Ectodermal cell (in vitro differentiated cells): ENCODE measurements around the gene TSR3. TPM values are rescaled to one million over a fixed set of nuclear protein-coding genes. Genes with fewer than 3 reads are reported as not detected.
A peak's percentile ranks its signal among the peaks of the same experiment; 100 is the strongest.

Source experiments
- H3K27ac ChIP-seq: 2 replicates; pipeline ENCODE4 v1.7.0; 2013; ENCODE audit warnings: mild to moderate bottlenecking, low read depth, low read length; ENCODE audit not compliant: insufficient read depth, poor library complexity, severe bottlenecking
- H3K27me3 ChIP-seq: 2 replicates; pipeline ENCODE4 v1.7.0; 2013; ENCODE audit warnings: mild to moderate bottlenecking, low read length; ENCODE audit not compliant: insufficient read depth, control insufficient read depth, poor library complexity, severe bottlenecking
- H3K36me3 ChIP-seq: one replicate; pipeline ENCODE4 v1.7.0; 2013; ENCODE audit warnings: low read length; ENCODE audit not compliant: control insufficient read depth, insufficient read depth
- H3K4me1 ChIP-seq: one replicate; pipeline ENCODE4 v1.7.0; 2013; ENCODE audit warnings: low read length; ENCODE audit not compliant: control insufficient read depth, insufficient read depth
- H3K4me3 ChIP-seq: 2 replicates; pipeline ENCODE4 v1.7.0; 2013; ENCODE audit warnings: low read depth, low read length, control low read depth; ENCODE audit not compliant: insufficient read depth
- H3K9me3 ChIP-seq: 2 replicates; pipeline ENCODE4 v1.7.0; 2013; ENCODE audit warnings: mild to moderate bottlenecking, low read length, moderate library complexity; ENCODE audit not compliant: control insufficient read depth
- WGBS, 2 experiments: methylation state at CpG; one replicate each; pipeline ENCODE4 v1.1.7; 2013; ENCODE audit warnings: missing lambda C conversion rate in 2 of 2; 5-methylcytosine and 5-hydroxymethylcytosine counted together
- polyA plus RNA-seq, 4 experiments: library from polyadenylated mRNA; stranded (reverse); fragments of 50-300 nt; gene quantifications; one replicate each; pipeline ENCODE4 v1.2.3, GENCODE V29; 2013

The TSR3 gene
- polyA plus RNA-seq (2013, experiment 1 of 4): 48.1 TPM
- polyA plus RNA-seq (2013, experiment 2 of 4): 47.3 TPM
- polyA plus RNA-seq (2013, experiment 3 of 4): 46.4 TPM
- polyA plus RNA-seq (2013, experiment 4 of 4): 49.2 TPM

DNA sequence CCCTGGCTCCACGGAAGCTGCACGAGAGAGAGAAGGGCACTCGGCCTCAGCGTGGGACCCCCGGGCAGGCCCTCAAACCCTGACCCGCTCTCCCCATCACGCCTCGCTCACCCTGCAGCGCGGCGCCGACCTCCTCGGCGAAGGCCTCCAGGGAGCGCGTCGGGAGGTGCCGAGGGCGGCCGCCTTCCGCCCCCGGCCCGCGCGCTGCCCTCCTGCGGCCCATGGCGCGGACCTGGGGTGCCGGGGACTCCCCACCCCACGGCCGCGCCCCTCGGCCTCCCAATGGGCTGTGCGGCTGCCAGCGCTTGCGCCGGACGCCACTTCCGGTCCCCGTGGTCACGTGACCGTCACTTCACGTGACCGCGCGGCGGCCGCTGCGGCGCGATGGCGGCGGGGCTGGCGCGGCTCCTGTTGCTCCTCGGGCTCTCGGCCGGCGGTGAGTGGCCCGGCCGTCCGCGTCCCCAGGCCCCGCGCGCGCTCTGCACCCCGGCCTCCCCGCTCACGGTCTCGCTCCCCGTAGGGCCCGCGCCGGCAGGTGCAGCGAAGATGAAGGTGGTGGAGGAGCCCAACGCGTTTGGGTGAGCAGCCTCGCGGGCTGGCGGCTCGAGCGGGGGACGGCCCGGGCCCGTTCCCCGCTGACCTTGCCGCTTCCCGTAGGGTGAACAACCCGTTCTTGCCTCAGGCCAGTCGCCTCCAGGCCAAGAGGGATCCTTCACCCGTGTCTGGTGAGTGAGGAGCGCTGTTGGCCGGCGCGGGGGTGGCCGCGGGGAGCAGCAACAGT is at the start of gene TSR3, which contains the start of gene GNPTG:
TSR3 (minus strand) TSS at position 297 of the 781 bp plus-strand sequence; CDS start at position 223, 74 bp downstream.
GNPTG (plus strand) TSS at position 350 of the 781 bp plus-strand sequence; CDS start at position 385, 35 bp downstream.
- no peaks in the 10 kb centered on the region for H3K27me3 ChIP-seq
- no peaks in the 10 kb centered on the region for H3K9me3 ChIP-seq
- H3K27ac ChIP-seq: no peak within 1 kb of the TSS
- H3K4me1 ChIP-seq: peaks cover 5% of the 10 kb centered on the region
- H3K36me3 ChIP-seq: peaks cover 7% of the 10 kb centered on the region
- WGBS, 2 experiments: 0 to 1% methylated on average over 98 of the region's 98 CpGs
- H3K4me3 ChIP-seq: peak within 1 kb of the TSS; percentile 89

DNA sequence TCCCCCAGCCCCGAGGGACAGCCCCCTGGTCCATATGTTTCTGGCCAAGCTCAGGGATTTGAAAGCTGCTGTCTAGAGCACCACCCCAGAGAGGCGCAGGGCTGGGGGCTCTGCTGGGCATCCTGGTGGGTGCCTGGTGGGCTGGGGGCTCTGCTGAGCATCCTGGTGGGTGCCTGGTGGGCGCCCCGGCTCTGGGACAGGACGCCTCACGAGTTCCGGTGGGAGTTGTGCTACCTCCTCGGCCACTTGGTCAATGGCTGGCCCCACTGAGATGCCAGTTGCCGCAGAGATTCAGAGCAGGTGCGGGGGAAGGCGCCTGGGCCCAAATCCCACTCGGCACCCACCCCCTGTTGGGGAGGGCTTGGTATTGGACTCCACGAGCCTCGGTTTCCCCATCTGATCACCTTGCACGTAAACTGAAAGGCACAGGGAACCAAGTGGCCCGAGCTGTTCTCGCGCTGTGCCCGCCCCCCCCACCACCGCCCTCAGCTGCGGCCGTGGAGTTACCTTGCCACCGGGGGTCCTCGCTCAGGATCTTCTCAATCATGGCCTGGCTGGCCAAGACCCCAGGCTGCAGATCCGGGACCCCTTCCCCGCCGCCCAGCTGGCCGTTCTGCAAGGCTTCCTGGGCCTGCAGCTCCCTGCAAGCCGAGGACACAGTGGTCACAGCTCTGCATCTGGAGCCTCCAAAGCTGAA is 49.5 kb upstream of the TSR3 start:
- no peaks in the 10 kb centered on the region for H3K27me3 ChIP-seq
- 93 to 94% methylated on average over 29 of the region's 29 CpGs for WGBS, 2 experiments
- no peaks in the 10 kb centered on the region for H3K4me1 ChIP-seq
- H3K27ac ChIP-seq: no peak overlapping the region
- no peak overlapping the region for H3K4me3 ChIP-seq
- peaks cover 24% of the 10 kb centered on the region for H3K36me3 ChIP-seq
- no peaks in the 10 kb centered on the region for H3K9me3 ChIP-seq

DNA sequence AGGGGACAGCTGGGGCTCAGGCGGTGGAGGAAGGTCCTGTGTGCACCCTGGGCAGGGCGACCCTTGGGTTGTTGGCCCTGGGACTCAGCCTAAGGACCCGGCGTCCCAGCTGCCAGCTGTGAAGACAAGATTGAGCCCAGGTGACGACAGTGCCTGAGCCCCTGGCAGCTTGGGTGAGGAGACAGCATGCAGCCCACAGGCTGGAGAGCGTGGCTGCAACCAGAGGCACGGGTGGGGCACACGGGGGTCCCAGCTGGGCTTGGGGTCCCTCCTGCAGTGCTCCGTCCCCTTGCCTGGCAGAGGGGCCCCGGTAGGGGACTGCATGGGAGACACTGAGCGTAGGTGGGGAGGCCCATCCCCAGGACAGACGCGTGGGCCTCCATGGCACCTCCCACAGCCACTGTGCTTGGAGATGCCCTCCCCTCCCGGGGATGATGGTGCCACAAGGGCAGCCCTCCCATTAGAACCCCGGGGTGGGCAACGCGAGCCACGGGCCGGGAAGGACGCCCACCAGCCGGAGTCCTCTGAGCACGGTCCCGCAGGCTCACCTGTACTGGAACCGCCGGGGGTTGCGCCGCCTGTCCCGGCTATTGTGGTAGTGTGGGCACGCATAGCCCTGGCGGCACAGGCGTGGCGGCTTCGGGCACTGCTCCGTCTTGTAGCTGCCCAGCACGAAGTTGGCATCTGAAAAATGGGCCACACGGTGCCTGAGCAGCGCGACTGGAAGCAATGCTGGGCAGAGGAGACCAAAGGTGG is 47.3 kb upstream of the TSR3 start:
- peaks cover 24% of the 10 kb centered on the region for H3K36me3 ChIP-seq
- no peak overlapping the region for H3K27ac ChIP-seq
- no peaks in the 10 kb centered on the region for H3K27me3 ChIP-seq
- WGBS, 2 experiments: 97% methylated on average over 38 of the region's 38 CpGs
- no peak overlapping the region for H3K4me3 ChIP-seq
- no peaks in the 10 kb centered on the region for H3K4me1 ChIP-seq
- no peaks in the 10 kb centered on the region for H3K9me3 ChIP-seq

DNA sequence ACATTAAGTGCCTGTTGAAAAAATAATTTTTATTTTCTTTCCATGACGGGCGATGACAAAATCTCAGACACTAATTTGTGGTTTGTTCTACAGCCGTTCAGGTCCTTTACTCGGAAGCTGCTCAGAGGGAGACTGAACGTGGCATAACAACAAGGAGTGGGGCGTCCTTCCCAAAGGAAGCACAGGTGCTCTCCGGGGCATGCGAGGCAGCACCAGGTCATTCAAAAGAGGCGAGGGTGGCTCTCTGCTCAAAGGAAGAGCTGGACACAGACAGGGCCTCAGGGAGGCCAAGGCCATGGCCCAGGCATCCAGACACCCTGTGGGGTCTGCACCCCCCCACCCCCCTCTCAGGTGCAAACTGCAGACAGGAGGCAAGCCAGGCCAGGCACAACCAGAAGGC is 46.7 kb upstream of the TSR3 start:
- H3K4me3 ChIP-seq: no peak overlapping the region
- H3K27ac ChIP-seq: no peak overlapping the region
- 94 to 95% methylated on average over 9 of the region's 9 CpGs for WGBS, 2 experiments
- H3K4me1 ChIP-seq: no peaks in the 10 kb centered on the region
- no peaks in the 10 kb centered on the region for H3K27me3 ChIP-seq
- H3K36me3 ChIP-seq: peaks cover 24% of the 10 kb centered on the region
- no peaks in the 10 kb centered on the region for H3K9me3 ChIP-seq

DNA sequence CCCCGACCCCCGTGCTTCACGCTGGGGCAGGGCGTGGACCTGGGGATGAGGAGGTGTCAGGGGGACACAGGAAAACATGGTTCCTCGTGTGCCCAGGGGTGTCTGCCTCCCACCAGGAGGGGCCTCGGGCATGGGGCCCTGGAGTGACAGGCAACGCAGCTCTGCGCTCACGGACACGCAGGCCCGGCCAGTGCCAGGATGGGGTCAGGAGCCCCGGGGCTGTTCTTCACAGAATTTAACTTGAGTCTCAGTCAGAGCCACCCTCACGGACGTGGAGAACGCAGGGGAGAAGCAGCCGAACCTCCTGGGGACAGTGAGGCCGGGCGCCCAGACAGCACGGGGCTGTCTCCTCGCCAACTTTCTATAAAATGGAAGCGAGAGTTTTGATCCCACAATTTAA is 46.1 kb upstream of the TSR3 start:
- H3K36me3 ChIP-seq: peaks cover 20% of the 10 kb centered on the region
- no peaks in the 10 kb centered on the region for H3K9me3 ChIP-seq
- no peaks in the 10 kb centered on the region for H3K4me1 ChIP-seq
- 95 to 96% methylated on average over 21 of the region's 21 CpGs for whole genome bisulfite sequencing, 2 experiments
- no peak overlapping the region for H3K27ac ChIP-seq
- H3K4me3 ChIP-seq: no peak overlapping the region
- no peaks in the 10 kb centered on the region for H3K27me3 ChIP-seq

- Histone ChIP-seq H3K4me3 (no peak overlapping the region), H3K27ac (no peak overlapping the region)
- 93 to 95% methylated on average over 22 of the region's 22 CpGs for WGBS, 2 experiments
These were observed 43.9 kb upstream of the TSR3 start for GRCh38 chr16:1395444-1396031.

GRCh38 chr16:1394367-1394951 is 42.8 kb upstream of the TSR3 start:
- H3K4me3 ChIP-seq: no peak overlapping the region
- no peaks in the 10 kb centered on the region for H3K4me1 ChIP-seq
- no peaks in the 10 kb centered on the region for H3K27me3 ChIP-seq
- 91% methylated on average over 19 of the region's 19 CpGs for WGBS, 2 experiments
- H3K9me3 ChIP-seq: no peaks in the 10 kb centered on the region
- H3K27ac ChIP-seq: no peak overlapping the region
- H3K36me3 ChIP-seq: peaks cover 7% of the 10 kb centered on the region

More at GRCh38 chr16:1395444-1396031, 43.9 kb upstream of the TSR3 start:
- peaks cover 8% of the 10 kb centered on the region for H3K36me3 ChIP-seq
- no peaks in the 10 kb centered on the region for H3K27me3 ChIP-seq
- no peaks in the 10 kb centered on the region for H3K4me1 ChIP-seq
- no peaks in the 10 kb centered on the region for H3K9me3 ChIP-seq

DNA sequence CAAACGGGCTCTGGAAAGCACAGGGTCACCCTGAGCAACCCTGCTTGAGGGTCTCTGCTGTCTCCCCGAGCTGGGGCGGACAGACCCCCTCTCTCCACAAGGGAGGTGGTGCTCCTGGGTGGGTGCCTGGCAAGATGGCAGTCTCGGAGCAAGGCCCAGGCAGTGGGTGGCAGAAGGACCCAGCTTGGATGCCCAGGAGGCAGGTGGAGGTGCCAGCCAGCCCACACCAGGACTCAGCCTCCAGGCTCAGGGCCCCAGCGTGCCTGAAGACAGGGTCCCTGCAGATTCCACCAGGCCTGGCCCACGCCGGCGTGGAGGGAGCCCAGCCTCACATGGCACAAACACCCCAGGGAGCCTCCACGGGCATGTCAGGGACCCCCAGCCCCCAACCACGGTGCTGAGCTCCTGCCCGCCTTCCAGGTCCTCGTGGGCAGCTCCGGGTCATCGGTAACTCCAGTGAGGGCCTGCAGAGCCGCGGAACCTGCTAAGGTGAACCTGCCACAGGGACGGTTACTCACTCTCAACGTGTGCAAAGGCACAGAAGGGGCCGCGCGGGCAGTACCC is 42.0 kb upstream of the TSR3 start:
- 94 to 96% methylated on average over 21 of the region's 21 CpGs for WGBS, 2 experiments
- Histone ChIP-seq H3K27me3 (no peaks in the 10 kb centered on the region), H3K27ac (no peak overlapping the region), H3K9me3 (no peaks in the 10 kb centered on the region), H3K4me1 (no peaks in the 10 kb centered on the region), H3K4me3 (no peak overlapping the region), H3K36me3 (no peaks in the 10 kb centered on the region)

- WGBS, 2 experiments: 93 to 95% methylated on average over 17 of the region's 17 CpGs
- Histone ChIP-seq H3K27ac (no peak overlapping the region), H3K36me3 (no peaks in the 10 kb centered on the region), H3K27me3 (no peaks in the 10 kb centered on the region), H3K4me1 (no peaks in the 10 kb centered on the region), H3K9me3 (no peaks in the 10 kb centered on the region), H3K4me3 (no peak overlapping the region)
These were observed 41.1 kb upstream of the TSR3 start for GRCh38 chr16:1392826-1393225.
